HG03342 (cell line): ENCODE data around the gene PSD.
"Not testable (repeated sequence)": the region's sequence is repeated elsewhere in the genome, so short reads cannot be mapped to it uniquely, and the experiment has no call there.

ENCODE experiments used
- ATAC-seq: cut with Tn5 transposase; IDR thresholded peaks from one replicate; pipeline ENCODE4 v1.9.1; 2021; ENCODE audit warnings: mild to moderate bottlenecking, moderate library complexity; ENCODE audit not compliant: unreplicated experiment

PSD gene

GRCh38 chr10:102418622-102419268 lies at the start of gene PSD:
PSD (minus strand) TSS chr10:102418785; CDS start chr10:102417038, 1,747 bp downstream.
- no peak for ATAC-seq

GRCh38 chr10:102467971-102468438 lies 49.4 kb upstream of the PSD start:
- no peak for ATAC-seq

- no peak for ATAC-seq
Observed at GRCh38 chr10:102467318-102467717, 48.7 kb upstream of the PSD start.

GRCh38 chr10:102465466-102465865 lies 46.9 kb upstream of the PSD start:
- ATAC-seq: no peak

- ATAC-seq: no peak
Observed at GRCh38 chr10:102463983-102464382, 45.4 kb upstream of the PSD start.

GRCh38 chr10:102462512-102463054 lies 44.0 kb upstream of the PSD start:
- no peak for ATAC-seq

- peak; percentile 90 for ATAC-seq
Observed at GRCh38 chr10:102461187-102462054, 42.8 kb upstream of the PSD start.

GRCh38 chr10:102460836-102461186 lies 42.2 kb upstream of the PSD start:
- peak; percentile 35 for ATAC-seq

GRCh38 chr10:102458656-102459055 lies 40.1 kb upstream of the PSD start:
- ATAC-seq: no peak

GRCh38 chr10:102457591-102458150 lies 39.1 kb upstream of the PSD start:
- no peak for ATAC-seq

GRCh38 chr10:102455893-102456471 lies 37.4 kb upstream of the PSD start:
- no peak for ATAC-seq

- ATAC-seq: not testable (repeated sequence)
Observed at GRCh38 chr10:102454662-102455487, 36.3 kb upstream of the PSD start.

- ATAC-seq: no peak
Observed at GRCh38 chr10:102453502-102453901, 34.9 kb upstream of the PSD start.

GRCh38 chr10:102452672-102453340 lies 34.2 kb upstream of the PSD start:
- ATAC-seq: no peak

GRCh38 chr10:102451105-102451969 lies 32.8 kb upstream of the PSD start, which contains the start of gene C10orf95:
C10orf95 (minus strand) TSS chr10:102451543; CDS start chr10:102451093, 450 bp downstream.
- no peak for ATAC-seq

- ATAC-seq: peak; percentile 76
Observed at GRCh38 chr10:102450374-102451104, 32.0 kb upstream of the PSD start.

GRCh38 chr10:102450124-102450373 lies 31.5 kb upstream of the PSD start:
- no peak for ATAC-seq
